PC-9 (cell line): ENCODE measurements around the gene MYOG. TPM values are rescaled to one million over a fixed set of nuclear protein-coding genes. Genes with fewer than 3 reads are reported as not detected.

Source experiments
- BruUV-seq: library from RNA; stranded (reverse); fragments of 400-500 nt; replicated peaks from 2 replicates; lab custom pipeline; 2021; lab: Mats Ljungman, UMichigan
- CTCF ChIA-PET: fragments of 300-600 bp; sonication (Branson Sonifier 250); formaldehyde crosslinking; loops from one replicate; lab custom pipeline; 2022; ENCODE audit warnings: antibody characterized with exemption; lab: Charles Lee
- POLR2A ChIA-PET: fragments of 300-600 bp; sonication (Branson Sonifier 250); formaldehyde crosslinking; loops from one replicate; lab custom pipeline; 2022; ENCODE audit warnings: antibody characterized with exemption; ENCODE audit not compliant: unreplicated experiment; lab: Charles Lee
- DNase-seq, 2 experiments: peaks; one replicate each; pipeline versions ENCODE4 v3.0.0 to v3.0.0-alpha.2; 2015 to 2022; ENCODE audit warnings: mixed read lengths in 1 of 2
- H2AFZ ChIP-seq: fragments of 200-600 bp; sonication (generic); 2 replicates; pipeline ENCODE4 v1.8.1; 2017; ENCODE audit warnings: antibody characterized with exemption
- H3F3A ChIP-seq: fragments of 200-600 bp; sonication (generic); 2 replicates; pipeline ENCODE4 v1.8.1; 2017; ENCODE audit warnings: antibody characterized with exemption, mild to moderate bottlenecking, low read depth; ENCODE audit not compliant: insufficient read depth
- H3K27ac ChIP-seq: fragments of 200-600 bp; sonication (generic); 2 replicates; pipeline ENCODE4 v1.6.1; 2016; ENCODE audit warnings: mixed run types
- H3K27me3 ChIP-seq: fragments of 200-600 bp; sonication (generic); 2 replicates; pipeline ENCODE4 v1.6.1; 2016; ENCODE audit warnings: low read depth, mixed run types; ENCODE audit not compliant: insufficient read depth
- H3K36me3 ChIP-seq: fragments of 200-600 bp; sonication (generic); 2 replicates; pipeline ENCODE4 v1.6.1; 2016; ENCODE audit warnings: low read depth, mixed run types
- H3K4me1 ChIP-seq: fragments of 200-600 bp; sonication (generic); replicated peaks from 2 replicates; pipeline ENCODE4 v1.6.1; 2016; ENCODE audit warnings: mixed run types; ENCODE audit not compliant: insufficient read depth
- H3K4me2 ChIP-seq: fragments of 200-600 bp; sonication (generic); 2 replicates; pipeline ENCODE4 v1.6.1; 2017; ENCODE audit warnings: mixed run types
- H3K4me3 ChIP-seq: fragments of 200-600 bp; sonication (generic); 2 replicates; pipeline ENCODE4 v1.6.1; 2016; ENCODE audit warnings: mixed run types
- H3K79me2 ChIP-seq: fragments of 200-600 bp; sonication (generic); 2 replicates; pipeline ENCODE4 v1.6.1; 2017; ENCODE audit warnings: low read depth, mixed run types
- H3K9me2 ChIP-seq: fragments of 200-600 bp; sonication (generic); 2 replicates; pipeline ENCODE4 v1.8.1; 2017; ENCODE audit warnings: mild to moderate bottlenecking; ENCODE audit not compliant: insufficient read depth
- H3K9me3 ChIP-seq: fragments of 200-600 bp; sonication (generic); 2 replicates; pipeline ENCODE4 v1.8.1; 2016; ENCODE audit warnings: low read depth; ENCODE audit not compliant: insufficient read depth
- H4K20me1 ChIP-seq: fragments of 200-600 bp; sonication (generic); 2 replicates; pipeline ENCODE4 v1.8.1; 2017; ENCODE audit not compliant: insufficient read depth
- EZH2 ChIP-seq: fragments of 200-600 bp; sonication (generic); IDR thresholded peaks from 2 replicates; pipeline ENCODE4 v1.8.0; 2017; ENCODE audit warnings: antibody characterized with exemption, low read depth
- intact Hi-C: fragments of 100-400 bp; cut with micrococcal nuclease; formaldehyde crosslinking; loops from one replicate; pipeline ENCODE4 v1.10.0; 2022; ENCODE audit not compliant: unreplicated experiment
- total RNA-seq: library from RNA; stranded (reverse); gene quantifications from 2 replicates; pipeline ENCODE4 v1.2.3, GENCODE V29; 2021
- TF ChIP-seq, protein P1 (sequence below): fragments of 200-600 bp; sonication (generic); conservative IDR thresholded peaks from 2 replicates; pipeline ENCODE4 v1.6.1; 2017; ENCODE audit warnings: mixed run types, antibody characterized with exemption, mild to moderate bottlenecking, moderate library complexity

The MYOG gene
- total RNA-seq, 1 experiment from 2014 or later: not detected

DNA sequence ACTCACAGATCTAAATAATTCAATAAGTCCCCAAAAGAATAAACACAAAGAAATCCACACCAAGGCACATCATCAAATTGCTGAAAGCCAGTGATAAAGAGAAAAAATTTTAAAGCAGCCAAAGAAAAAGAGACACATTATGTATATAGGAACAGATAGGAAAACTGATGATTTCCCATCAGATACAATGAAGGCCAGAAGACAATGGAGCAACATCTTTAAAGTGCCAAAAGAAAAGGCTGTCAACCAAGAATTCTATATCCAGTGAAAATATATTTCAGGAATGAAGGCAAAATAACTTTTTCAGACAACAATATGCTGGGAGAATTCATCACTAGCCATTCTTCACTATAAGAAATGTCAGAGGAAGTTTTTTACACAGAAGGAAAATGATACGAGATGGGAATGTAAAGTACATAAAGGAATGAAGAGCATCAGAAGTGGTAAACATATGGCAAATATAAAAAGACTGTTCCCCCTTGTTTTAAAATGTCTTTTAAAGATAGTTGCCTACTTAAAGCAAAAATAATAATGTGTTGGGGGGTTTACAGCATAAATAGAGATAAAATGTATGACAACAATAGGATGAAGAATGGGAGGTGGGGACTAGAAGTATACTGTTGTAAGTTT lies 9.4 kb upstream of the MYOG start:
- CTCF ChIA-PET: no interaction called here
- POLR2A ChIA-PET: no interaction called here
- no peak for DNase-seq
- no peaks in the 10 kb centered on the region for H3K27me3 ChIP-seq
- no peaks in the 10 kb centered on the region for H3K36me3 ChIP-seq
- intact Hi-C loops: no loop called here
- H3K9me3 ChIP-seq: 0 out of 2 replicates have a peak, but pooled peaks cover 20% of the 10 kb centered on the region
- peaks cover 15% of the 10 kb centered on the region for H3K4me1 ChIP-seq
- H3K27ac ChIP-seq: no peak overlapping the region
- H3K4me2 ChIP-seq: no peak overlapping the region
- no peaks in the 10 kb centered on the region for H3K79me2 ChIP-seq
- H4K20me1 ChIP-seq: no peaks in the 10 kb centered on the region
- H3K4me3 ChIP-seq: no peak overlapping the region
- no peak overlapping the region for H2AFZ ChIP-seq
- peaks cover 10% of the 10 kb centered on the region for H3F3A ChIP-seq
- TF ChIP-seq, protein P1, sequence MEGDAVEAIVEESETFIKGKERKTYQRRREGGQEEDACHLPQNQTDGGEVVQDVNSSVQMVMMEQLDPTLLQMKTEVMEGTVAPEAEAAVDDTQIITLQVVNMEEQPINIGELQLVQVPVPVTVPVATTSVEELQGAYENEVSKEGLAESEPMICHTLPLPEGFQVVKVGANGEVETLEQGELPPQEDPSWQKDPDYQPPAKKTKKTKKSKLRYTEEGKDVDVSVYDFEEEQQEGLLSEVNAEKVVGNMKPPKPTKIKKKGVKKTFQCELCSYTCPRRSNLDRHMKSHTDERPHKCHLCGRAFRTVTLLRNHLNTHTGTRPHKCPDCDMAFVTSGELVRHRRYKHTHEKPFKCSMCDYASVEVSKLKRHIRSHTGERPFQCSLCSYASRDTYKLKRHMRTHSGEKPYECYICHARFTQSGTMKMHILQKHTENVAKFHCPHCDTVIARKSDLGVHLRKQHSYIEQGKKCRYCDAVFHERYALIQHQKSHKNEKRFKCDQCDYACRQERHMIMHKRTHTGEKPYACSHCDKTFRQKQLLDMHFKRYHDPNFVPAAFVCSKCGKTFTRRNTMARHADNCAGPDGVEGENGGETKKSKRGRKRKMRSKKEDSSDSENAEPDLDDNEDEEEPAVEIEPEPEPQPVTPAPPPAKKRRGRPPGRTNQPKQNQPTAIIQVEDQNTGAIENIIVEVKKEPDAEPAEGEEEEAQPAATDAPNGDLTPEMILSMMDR: no peak
- TF ChIP-seq EZH2: no peak
- no TSS peak for BruUV-seq
- H3K9me2 ChIP-seq: no peaks in the 10 kb centered on the region

DNA sequence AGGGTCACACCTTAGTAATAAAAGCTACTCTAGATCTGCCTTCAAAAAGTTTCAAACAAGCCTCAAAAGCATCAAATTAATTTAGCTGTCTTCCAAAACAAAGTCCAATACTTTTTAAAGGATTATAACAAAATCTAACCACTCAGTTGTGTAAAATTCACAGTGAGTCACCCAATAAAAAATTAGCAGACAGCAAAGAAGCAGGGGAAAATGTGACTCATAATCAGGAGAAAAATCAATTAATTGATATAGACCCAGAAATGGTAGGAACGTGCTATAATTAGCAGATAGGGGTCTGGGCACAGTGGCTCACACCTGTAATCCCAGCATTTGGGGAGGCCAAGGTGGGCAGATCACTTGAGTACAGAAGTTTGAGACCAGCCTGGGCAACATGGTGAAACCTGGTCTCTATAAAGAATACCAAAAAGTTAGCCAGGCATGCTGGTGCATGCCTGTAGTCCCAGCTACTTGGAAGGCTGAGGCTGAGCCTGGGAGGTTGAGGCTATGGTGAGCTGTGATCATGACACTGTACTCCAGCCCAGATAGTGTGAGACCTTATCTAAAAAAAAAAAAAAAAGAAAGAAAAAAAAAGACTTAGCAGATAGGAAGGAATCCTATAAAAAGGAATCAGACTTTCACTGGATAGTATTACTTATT lies 8.1 kb upstream of the MYOG start:
- ChIA-PET POLR2A (no interaction called here), CTCF (no interaction called here)
- H3K79me2 ChIP-seq: no peaks in the 10 kb centered on the region
- no peaks in the 10 kb centered on the region for H4K20me1 ChIP-seq
- no peaks in the 10 kb centered on the region for H3K27me3 ChIP-seq
- no peak for DNase-seq
- H3K9me3 ChIP-seq: 0 out of 2 replicates have a peak, but pooled peaks cover 20% of the 10 kb centered on the region
- H3K4me2 ChIP-seq: no peak overlapping the region
- intact Hi-C loops: no loop called here
- no TSS peak for BruUV-seq
- no peak for TF ChIP-seq EZH2
- TF ChIP-seq, protein P1: no peak
- no peak overlapping the region for H3K27ac ChIP-seq
- peaks cover 9% of the 10 kb centered on the region; the same call in 1 of the 2 replicates for H3K4me1 ChIP-seq
- no peaks in the 10 kb centered on the region for H3F3A ChIP-seq
- H2AFZ ChIP-seq: no peak overlapping the region
- H3K4me3 ChIP-seq: no peak overlapping the region
- H3K36me3 ChIP-seq: no peaks in the 10 kb centered on the region
- no peaks in the 10 kb centered on the region for H3K9me2 ChIP-seq

DNA sequence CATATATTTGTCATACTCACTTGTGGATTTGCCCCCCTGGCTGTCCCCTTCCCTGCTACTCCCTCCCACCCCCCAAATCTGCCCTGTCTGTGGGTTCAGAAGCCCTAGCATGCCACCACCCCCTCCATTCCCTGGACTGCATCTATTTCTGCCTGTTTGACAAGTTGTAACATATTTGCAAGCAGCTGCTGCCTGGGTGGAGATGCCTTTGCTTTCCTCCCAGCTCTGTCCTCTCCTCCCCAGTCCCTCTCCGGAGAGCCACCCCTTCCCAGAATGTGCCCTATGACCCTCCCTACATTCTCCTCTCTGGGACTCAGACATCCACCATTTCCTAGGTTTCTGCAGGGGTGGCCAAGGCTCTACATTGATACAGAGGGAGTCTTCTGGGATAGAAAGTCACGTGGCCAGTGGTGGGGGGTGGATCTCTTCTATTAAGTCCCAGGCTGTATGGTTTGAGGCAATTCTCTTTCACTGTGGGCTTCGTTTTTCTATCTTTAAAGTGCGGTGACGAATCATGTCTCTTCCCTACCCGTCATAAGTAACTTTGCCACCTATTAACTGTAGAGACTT lies 6.0 kb upstream of the MYOG start:
- no peaks in the 10 kb centered on the region for H3K27me3 ChIP-seq
- H3K4me2 ChIP-seq: no peak overlapping the region
- H3K9me2 ChIP-seq: no peaks in the 10 kb centered on the region
- no peaks in the 10 kb centered on the region for H4K20me1 ChIP-seq
- ChIA-PET POLR2A (no interaction called here), CTCF (no interaction called here)
- H3F3A ChIP-seq: no peaks in the 10 kb centered on the region
- no peak overlapping the region for H3K4me3 ChIP-seq
- H3K27ac ChIP-seq: no peak overlapping the region
- no TSS peak for BruUV-seq
- no peak overlapping the region for H2AFZ ChIP-seq
- H3K36me3 ChIP-seq: no peaks in the 10 kb centered on the region
- TF ChIP-seq, protein P1: no peak
- no peak for TF ChIP-seq EZH2
- no peak for DNase-seq
- H3K4me1 ChIP-seq: peaks cover 10% of the 10 kb centered on the region; the same call in 1 of the 2 replicates
- intact Hi-C loops: no loop called here
- 0 out of 2 replicates have a peak, but pooled peaks cover 20% of the 10 kb centered on the region for H3K9me3 ChIP-seq
- H3K79me2 ChIP-seq: no peaks in the 10 kb centered on the region
